HuH-7.5 (cell line): ENCODE results near the gene RBM4.

Experiments used
- DNase-seq: peaks from one replicate; pipeline ENCODE4 v3.0.0; 2011; ENCODE audit warnings: low spot score

RBM4 gene

DNA sequence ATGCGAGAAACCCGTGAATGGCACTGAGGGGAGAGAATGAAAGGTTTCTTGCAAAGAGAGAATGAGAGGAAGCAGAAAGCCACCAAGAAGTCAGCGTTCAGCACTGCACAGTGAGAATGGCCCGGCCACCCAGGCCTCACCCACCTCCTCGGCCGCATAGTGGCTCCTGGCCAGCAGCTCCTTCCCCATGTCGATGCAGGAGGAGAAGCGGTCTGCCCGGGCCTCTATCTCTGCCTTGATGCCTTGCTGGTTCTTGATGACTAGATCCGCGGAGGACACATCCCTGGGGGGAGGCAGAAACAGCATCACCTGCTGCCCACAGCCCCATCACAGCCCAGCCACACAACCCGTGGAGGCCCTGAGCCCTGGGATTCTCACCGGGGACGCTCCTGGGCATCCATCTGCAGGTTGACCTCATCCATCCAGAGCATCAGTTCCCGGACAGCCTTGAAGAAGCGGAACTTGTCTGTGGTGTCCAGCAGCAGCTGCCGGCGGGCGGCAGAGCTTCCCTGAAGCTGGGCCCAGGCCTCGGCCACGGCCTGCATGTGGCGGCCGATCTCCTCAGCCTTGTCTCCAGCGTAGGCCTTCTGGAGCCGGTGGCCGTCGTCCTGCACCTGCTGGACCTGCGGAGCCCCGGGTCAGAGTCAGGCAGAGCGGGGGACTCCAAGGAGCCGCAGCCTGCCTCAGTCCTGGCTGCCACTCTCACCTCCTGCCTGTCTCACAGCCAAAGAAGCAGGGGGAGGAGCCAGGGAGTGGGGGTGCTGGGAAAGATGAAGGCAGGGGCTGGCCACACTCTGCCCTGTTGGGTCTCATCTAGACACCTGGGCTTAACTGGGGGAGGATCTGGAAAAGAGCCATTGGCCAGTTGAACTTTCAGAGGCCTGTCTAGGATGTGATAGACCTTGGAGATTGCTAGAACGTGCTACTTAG, 51.4 kb downstream of the RBM4 start:
- peak; percentile 54 for DNase-seq

DNA sequence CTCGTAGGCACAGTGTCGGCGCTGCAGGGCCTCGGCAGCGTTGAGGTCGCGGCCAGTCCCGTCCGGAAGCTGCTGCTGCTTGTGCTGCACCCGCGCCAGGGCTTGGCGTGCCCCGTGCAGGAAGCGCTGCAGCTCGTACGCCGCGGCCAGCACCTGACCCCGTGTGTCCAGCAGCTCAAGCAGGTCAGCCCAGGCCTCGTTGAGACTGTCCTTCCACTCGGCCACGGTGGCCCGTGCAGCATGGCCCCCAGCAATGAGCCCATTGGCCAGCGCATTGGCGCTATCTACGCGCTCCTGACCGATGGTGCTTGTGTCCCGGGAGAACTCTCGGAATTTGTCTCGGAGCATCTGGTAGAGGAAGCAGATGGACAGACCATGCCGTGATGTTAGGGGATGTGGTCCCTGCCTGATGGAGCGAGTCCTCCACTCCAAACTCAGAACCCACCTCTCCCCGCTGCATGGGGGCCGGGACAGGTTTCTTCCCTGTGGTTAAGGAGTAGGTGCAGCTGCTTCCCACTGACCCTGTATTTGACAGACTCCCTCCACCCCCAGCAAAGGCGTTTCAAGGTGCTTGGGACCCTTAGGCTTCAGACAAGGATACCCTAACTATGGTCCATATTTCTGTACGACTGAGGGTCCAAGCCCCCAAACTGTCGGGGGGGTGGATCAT, 52.9 kb downstream of the RBM4 start:
- no peak for DNase-seq

DNA sequence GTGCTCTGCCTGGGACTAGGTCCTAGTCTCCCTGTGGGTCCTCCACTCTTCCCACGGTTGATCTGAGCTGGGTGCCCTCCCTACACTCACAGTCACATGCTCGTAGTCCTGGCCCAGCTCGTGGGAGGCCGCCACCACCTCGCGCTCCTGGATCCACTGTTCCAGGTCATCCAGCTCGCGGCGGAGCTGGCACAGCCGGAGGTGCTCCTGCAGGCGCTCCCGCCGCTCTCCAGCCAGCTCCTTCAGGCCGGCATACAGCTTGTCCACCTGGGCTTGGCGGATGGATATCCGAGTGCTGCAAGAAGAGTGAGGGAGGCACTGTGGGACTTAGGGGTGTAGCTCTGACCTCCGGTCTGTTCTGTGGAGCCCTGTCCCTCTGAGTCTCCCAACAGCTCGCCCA, 53.9 kb downstream of the RBM4 start:
- no peak for DNase-seq

DNA sequence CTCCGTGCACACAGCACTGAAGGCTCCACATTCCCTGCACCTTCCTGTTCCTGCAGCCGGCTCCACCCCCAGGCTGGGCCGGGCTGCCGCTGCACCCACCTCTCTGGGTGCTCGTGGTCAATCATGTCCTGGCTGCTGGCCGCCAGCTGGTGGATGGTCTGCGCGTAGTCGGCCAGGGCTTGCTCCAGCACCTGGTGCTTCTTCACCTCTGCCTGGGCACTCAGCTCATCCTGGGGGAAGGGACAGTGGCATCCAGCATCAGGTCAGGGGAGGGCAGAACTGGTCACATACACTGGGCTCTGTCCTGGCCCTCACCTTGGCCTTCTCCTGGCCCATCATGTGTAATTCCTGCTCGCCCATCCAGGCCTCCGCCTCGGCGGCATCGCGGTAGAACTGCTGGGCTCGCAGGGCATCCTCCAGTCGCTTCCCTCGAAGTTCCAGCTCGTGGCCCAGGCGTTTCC, 54.4 kb downstream of the RBM4 start:
- no peak for DNase-seq

DNA sequence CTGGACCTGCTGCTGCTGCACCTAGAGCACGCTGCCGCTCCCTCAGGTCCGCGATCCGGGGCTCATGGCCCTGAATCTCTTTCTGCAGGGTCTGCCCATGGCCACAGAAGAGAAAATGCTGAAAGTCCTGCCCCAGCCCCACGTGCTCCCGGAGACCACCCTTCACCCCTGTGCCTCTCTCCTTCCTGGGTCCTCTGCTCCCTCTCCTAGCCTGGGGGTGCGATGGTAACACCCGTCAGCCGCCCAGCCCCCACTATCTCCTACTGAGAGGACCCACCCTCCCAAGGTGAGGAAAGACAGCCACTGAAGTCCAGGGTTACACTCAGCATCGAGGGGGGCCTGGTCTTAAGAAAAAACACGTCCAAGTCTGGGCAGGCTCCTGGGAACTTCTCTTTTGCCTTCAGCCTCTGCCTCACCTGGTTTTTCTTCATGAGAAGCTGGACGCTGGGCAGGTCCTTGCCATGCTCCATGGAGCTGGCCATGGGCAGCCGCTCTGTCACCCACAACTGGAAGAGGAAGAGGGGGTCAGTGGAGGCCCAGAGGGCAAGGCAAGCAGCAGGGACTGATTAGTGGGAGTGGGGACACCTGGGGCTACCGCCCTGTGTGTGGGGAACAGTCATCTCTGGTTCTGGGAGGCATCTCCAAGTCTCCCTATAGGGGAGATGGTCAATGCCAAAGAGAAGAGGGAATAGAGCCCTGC, 55.0 kb downstream of the RBM4 start:
- no peak for DNase-seq

DNA sequence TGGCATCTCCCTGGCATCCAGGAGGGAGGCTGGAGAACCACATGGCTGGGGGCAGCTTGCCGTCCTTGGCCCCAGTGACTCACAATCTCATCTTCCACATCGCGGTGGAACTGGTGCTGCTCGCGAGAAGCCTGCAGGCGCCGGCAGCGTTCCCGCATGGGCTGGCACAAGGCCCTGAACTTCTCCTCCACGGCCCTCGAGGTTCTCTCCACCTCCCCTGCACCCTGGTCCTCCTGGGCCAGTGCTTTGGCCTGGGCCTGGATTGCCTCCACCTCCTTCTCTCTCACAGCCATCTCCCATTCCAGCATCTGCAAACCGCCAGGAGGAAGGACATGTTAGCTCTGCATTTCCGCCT, 55.5 kb downstream of the RBM4 start:
- DNase-seq: no peak

DNA sequence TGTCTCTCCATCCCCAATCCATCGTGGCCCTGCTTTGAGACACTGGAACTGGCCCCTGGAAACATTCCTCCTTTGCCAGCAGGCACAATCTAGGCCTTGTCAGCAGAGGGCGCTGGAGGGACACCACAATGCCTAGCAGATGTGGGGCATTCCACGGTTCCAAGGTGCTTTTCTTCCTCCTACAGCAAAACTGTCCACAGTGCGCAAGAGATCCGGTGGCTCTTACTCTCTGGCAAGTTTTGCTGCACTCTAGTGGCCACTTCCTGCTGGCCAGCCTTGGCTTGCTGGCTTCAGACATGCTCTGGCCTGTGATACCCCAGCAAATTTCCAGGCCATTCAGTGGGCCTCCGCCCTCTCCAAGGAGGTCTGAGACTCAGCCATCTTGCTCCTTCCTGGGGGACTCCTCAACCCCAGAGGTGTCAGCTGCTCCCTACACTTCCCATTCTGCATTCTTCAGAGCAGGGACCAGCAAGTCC, 56.3 kb downstream of the RBM4 start:
- peak; percentile 100 for DNase-seq
